ENCODE data around the gene FBXL13.
A peak's percentile ranks its signal among the peaks of the same experiment; 100 is the strongest.

The FBXL13 gene

GRCh38 chr7:102890292-102890970, 184.2 kb downstream of the FBXL13 start:
- H3K4me3 ChIP-seq (ENCODE audit: low read length), result no peak overlapping the region
- DNase-seq (ENCODE audit: low read depth, low spot score), result no peak

DNA sequence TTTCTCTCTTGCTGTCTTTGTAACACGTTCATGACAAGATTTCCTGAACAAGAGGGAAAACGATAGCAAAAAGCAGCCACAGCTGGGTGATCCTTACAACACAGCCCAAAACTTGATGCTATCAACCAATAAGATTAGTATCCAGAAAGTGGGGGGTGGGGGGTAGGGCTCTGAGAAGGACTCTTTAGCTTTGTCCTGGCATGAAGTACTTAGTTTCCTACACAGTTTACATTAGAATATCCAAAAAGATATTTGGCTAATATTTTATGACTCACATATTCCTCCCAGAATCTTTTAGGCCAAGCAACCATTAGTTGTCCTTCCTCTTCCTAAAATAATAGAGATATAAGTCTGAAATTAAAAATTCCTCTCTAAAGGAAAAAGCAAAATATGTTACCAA, 184.7 kb downstream of the FBXL13 start:
- no peak overlapping the region for H3K4me3 ChIP-seq (ENCODE audit: low read length)
- DNase-seq (ENCODE audit: low read depth, low spot score), result no peak

- no peak overlapping the region for H3K4me3 ChIP-seq (ENCODE audit: low read length)
- DNase-seq (ENCODE audit: low read depth, low spot score), result no peak
These were observed 185.9 kb downstream of the FBXL13 start for GRCh38 chr7:102888561-102889233.

GRCh38 chr7:102883098-102883860, 191.3 kb downstream of the FBXL13 start:
- H3K4me3 ChIP-seq (ENCODE audit: low read length), result no peak overlapping the region
- no peak for DNase-seq (ENCODE audit: low read depth, low spot score)

GRCh38 chr7:102875700-102876295, 198.8 kb downstream of the FBXL13 start:
- no peak overlapping the region for H3K4me3 ChIP-seq (ENCODE audit: low read length)
- no peak for DNase-seq (ENCODE audit: low read depth, low spot score)

DNA sequence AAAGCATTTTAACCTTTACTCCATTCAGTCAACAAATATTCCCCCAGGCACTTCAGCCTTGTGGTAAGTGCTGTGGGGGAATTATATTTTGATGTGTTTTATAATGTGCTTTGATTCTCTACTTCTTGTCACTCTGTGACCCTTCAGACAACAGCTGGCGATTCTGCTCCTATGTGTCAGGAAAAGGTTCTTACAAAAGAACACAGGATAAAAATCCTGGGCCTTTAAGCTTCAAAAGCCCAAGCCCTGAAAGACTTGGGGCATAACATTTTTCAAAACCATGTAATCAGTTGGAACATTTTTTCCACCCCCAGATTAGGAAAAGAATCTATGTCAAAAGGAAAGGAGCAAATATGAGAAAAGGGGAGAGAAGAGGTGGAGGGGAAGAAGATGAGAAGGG, 199.6 kb downstream of the FBXL13 start:
- no peak for DNase-seq (ENCODE audit: low read depth, low spot score)
- H3K4me3 ChIP-seq (ENCODE audit: low read length), result no peak overlapping the region

- DNase-seq (ENCODE audit: low read depth, low spot score), result peak; percentile 51
These were observed 200.3 kb downstream of the FBXL13 start for GRCh38 chr7:102874166-102874829.

DNA sequence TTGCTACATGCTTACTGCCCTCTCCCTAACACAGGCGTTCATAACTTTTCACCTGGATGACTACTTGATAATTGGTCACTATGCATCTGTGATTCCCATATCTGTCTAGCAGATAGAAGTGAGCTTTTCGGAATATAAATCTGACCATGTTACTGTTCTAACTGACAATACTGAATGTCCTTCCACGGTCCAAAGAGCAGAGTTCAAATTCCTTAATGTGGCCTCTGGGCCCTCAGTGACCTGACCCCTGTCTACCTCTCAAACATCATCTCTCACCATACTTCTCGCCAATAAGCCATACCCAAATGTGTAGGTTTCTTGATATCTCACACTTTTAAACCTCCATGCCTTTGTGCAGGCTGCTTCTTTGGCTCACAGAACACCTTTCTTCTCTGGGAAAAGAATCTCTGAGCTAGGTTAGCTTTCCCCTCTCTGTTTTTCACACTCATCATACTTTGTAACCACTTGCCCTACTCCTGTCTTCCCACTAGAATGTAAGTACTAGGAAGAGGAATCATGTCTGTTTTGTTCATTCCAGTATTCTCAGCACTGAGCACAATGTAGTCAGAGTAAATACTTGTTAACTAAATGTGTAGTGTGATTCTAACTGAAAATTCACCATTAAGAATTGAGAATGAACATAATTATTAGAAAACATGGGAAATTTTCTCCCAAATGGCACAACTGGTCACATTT, 201.0 kb downstream of the FBXL13 start:
- H3K4me3 ChIP-seq (ENCODE audit: low read length), result no peak overlapping the region
- no peak for DNase-seq (ENCODE audit: low read depth, low spot score)

More at GRCh38 chr7:102874166-102874829, 200.3 kb downstream of the FBXL13 start:
- H3K4me3 ChIP-seq (ENCODE audit: low read length), result no peak overlapping the region

DNA sequence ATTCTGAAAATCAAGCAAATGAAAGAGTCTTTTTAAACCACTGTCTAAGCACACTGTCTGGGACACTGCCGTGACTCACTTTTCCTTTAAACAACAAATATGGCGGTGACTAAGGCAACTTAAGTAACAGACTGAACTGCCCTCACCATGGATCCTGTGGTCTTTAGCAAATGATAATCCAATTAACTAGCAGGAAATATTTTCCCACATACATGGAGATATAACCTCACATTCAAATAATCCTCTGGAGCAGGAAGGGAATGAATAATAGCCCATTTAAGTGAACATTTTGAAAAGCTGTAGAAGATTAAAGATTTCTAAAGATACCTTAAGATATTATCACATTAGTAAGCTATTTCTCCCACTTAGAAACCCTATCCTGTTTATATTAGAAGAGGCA, 202.1 kb downstream of the FBXL13 start:
- DNase-seq (ENCODE audit: low read depth, low spot score), result no peak
- no peak overlapping the region for H3K4me3 ChIP-seq (ENCODE audit: low read length)

- H3K4me3 ChIP-seq (ENCODE audit: low read length), result no peak overlapping the region
- no peak for DNase-seq (ENCODE audit: low read depth, low spot score)
These were observed 205.4 kb downstream of the FBXL13 start for GRCh38 chr7:102869195-102869594.

DNA sequence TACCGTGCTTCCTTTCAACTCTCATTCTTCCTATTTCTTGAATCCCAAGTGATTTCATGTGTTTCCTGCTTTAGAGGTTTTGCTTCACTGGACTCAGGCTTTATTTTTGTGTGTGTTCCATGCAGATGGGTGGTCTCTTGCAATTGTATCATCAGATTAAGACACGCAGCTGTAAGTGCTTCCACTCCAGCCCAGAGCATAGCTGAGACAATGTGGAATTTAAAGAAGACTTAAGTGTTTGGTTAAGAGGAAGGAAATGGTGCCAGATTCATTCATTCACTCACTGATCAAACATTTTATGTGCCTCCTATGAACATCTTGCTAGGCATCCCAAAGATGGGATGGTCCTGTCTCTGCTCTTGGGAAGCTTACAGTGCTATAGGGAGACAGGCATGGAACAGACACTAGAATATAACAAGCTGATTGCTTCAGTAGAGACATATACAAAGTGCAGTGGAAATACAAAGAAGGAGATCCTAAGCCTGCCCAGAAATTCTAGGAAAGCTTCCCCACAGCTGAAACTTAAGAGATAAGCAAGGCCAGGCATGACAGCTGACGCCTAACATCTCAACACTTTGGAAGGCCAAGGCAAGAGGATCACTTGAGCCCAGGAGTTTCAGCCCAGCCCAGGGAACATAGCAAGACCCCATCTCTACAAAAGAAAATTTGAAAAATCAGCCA, 207.9 kb downstream of the FBXL13 start:
- no peak overlapping the region for H3K4me3 ChIP-seq (ENCODE audit: low read length)

DNA sequence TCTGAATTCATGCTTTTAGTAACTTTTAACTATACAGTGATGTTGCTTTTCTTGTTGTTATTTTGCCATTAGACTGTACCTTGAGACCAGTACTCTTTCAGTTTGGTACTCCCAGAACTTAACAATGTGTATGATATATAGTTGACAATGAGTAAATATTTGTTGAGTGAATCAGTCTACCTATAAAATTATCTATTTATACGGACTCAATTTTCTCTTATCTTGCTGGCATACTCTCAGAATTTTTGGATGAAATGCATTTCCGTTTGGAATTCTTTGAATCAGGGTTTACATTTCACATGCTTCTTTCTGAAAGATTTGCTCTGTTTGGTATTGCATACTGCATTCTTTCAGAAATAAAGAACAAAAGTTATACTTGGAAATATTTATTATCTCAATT, 209.6 kb downstream of the FBXL13 start:
- H3K4me3 ChIP-seq (ENCODE audit: low read length), result no peak overlapping the region
- no peak for DNase-seq (ENCODE audit: low read depth, low spot score)

More for the DNA sequence above, 207.9 kb downstream of the FBXL13 start:
- no peak for DNase-seq (ENCODE audit: low read depth, low spot score)

DNA sequence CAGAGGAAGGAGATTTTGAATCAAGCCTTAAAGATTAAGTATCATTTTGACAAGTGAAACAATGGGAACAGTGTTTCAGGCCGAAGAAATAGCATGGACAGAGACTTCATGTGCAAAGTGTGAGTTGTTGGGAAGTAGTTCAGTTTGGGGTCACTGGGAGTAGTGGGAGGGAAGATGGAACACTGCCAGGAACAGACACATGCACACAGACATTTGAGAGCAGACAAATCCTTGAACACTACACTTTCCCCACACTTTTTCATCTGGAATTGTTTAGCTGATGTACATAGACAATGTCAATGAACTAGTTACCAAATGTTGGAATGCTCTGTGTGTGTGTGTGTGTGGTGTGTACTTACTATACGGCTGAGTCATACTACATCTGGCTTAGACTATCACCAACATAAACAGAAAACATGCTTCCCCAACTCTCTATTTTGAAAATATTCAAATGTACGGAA, 214.2 kb downstream of the FBXL13 start:
- no peak overlapping the region for H3K4me3 ChIP-seq (ENCODE audit: low read length)
- DNase-seq (ENCODE audit: low read depth, low spot score), result no peak

- no peak for DNase-seq (ENCODE audit: low read depth, low spot score)
These were observed 214.8 kb downstream of the FBXL13 start for GRCh38 chr7:102859799-102860125.

GRCh38 chr7:102859084-102859798, 215.4 kb downstream of the FBXL13 start:
- H3K4me3 ChIP-seq (ENCODE audit: low read length), result no peak overlapping the region
- DNase-seq (ENCODE audit: low read depth, low spot score), result no peak

More at GRCh38 chr7:102859799-102860125, 214.8 kb downstream of the FBXL13 start:
- H3K4me3 ChIP-seq (ENCODE audit: low read length), result no peak overlapping the region

DNA sequence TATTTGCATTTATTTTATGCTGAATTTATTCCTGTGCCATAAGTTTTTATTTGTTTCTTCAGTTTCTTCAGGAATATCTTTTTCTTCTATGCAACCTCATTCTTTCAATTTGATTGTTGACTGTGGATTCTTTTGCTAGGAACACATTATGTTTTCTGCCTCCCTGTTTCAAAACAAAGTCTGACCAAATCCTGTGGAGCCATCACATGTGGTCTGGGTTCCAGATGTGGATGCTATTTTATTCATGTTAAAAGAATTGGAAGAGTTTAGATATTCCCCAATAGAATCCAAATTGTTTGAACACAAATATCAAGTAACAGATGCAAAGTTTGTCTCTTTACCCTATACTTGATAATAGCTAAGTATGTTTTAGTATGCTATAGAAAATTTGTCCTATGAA, 218.6 kb downstream of the FBXL13 start:
- no peak overlapping the region for H3K4me3 ChIP-seq (ENCODE audit: low read length)
- DNase-seq (ENCODE audit: low read depth, low spot score), result no peak

DNA sequence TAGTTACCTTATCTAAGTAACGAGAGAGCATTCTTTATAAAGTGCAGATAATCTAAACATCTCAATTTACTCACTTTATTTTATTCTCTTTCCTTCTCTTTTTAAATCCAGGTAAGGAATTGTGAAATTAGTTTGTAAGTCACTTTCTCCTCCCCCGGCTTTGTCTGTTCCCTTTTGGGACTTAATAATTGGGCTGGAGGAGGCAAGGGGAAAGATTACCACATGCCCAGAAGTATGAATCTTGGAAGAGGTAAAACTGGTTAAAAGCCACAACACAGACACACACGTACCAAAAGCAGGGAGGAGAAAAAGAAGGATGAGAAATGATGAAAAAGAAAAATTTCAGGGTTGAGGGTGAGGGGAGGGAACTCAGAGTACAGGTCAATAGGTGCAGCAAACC, 225.1 kb downstream of the FBXL13 start:
- no peak overlapping the region for H3K4me3 ChIP-seq (ENCODE audit: low read length)
- DNase-seq (ENCODE audit: low read depth, low spot score), result no peak

- H3K4me3 ChIP-seq (ENCODE audit: low read length), result no peak overlapping the region
- DNase-seq (ENCODE audit: low read depth, low spot score), result no peak
These were observed 225.5 kb downstream of the FBXL13 start for GRCh38 chr7:102849079-102849478.
